Measurements from ENCODE around the gene ADARB1. TPM values are rescaled to one million over a fixed set of nuclear protein-coding genes. Genes with fewer than 3 reads are reported as not detected.

ADARB1 gene
- total RNA-seq, 1 experiment from 2014 or later, result 8.3 TPM

- in situ Hi-C loops (cut with HindIII; ENCODE audit: low pct_unique_long_range_greater_than_20kb, low sequenced_read_pairs), result no loop called here
- DNase-seq (ENCODE audit: low read depth, low spot score), result no peak
These were observed 153.4 kb downstream of the ADARB1 start for GRCh38 chr21:45227735-45228134.

- in situ Hi-C loops (cut with HindIII; ENCODE audit: low pct_unique_long_range_greater_than_20kb, low sequenced_read_pairs), result no loop called here
- DNase-seq (ENCODE audit: low read depth, low spot score), result peak; percentile 43
These were observed 153.8 kb downstream of the ADARB1 start for GRCh38 chr21:45228171-45228641.

- in situ Hi-C loops (cut with HindIII; ENCODE audit: low pct_unique_long_range_greater_than_20kb, low sequenced_read_pairs), result no loop called here
- no peak for DNase-seq (ENCODE audit: low read depth, low spot score)
These were observed 154.4 kb downstream of the ADARB1 start for GRCh38 chr21:45228656-45229240.

GRCh38 chr21:45231705-45232104, 157.3 kb downstream of the ADARB1 start:
- in situ Hi-C loops (cut with HindIII; ENCODE audit: low pct_unique_long_range_greater_than_20kb, low sequenced_read_pairs), result no loop called here

GRCh38 chr21:45234127-45234526, 159.7 kb downstream of the ADARB1 start:
- DNase-seq (ENCODE audit: low read depth, low spot score), result no peak
- in situ Hi-C loops (cut with HindIII; ENCODE audit: low pct_unique_long_range_greater_than_20kb, low sequenced_read_pairs), result no loop called here

More at GRCh38 chr21:45231705-45232104, 157.3 kb downstream of the ADARB1 start:
- no peak for DNase-seq (ENCODE audit: low read depth, low spot score)

GRCh38 chr21:45234965-45235364, 160.6 kb downstream of the ADARB1 start:
- DNase-seq (ENCODE audit: low read depth, low spot score), result no peak
- in situ Hi-C loops (cut with HindIII; ENCODE audit: low pct_unique_long_range_greater_than_20kb, low sequenced_read_pairs), result no loop called here

- in situ Hi-C loops (cut with HindIII; ENCODE audit: low pct_unique_long_range_greater_than_20kb, low sequenced_read_pairs), result no loop called here
- no peak for DNase-seq (ENCODE audit: low read depth, low spot score)
These were observed 161.1 kb downstream of the ADARB1 start for GRCh38 chr21:45235488-45235887.

- DNase-seq (ENCODE audit: low read depth, low spot score), result no peak
- in situ Hi-C loops (cut with HindIII; ENCODE audit: low pct_unique_long_range_greater_than_20kb, low sequenced_read_pairs), result no loop called here
These were observed 162.1 kb downstream of the ADARB1 start for GRCh38 chr21:45236481-45236880.

GRCh38 chr21:45237401-45237800, 163.0 kb downstream of the ADARB1 start:
- DNase-seq (ENCODE audit: low read depth, low spot score), result no peak
- in situ Hi-C loops (cut with HindIII; ENCODE audit: low pct_unique_long_range_greater_than_20kb, low sequenced_read_pairs), result no loop called here

- in situ Hi-C loops (cut with HindIII; ENCODE audit: low pct_unique_long_range_greater_than_20kb, low sequenced_read_pairs), result no loop called here
- no peak for DNase-seq (ENCODE audit: low read depth, low spot score)
These were observed 167.0 kb downstream of the ADARB1 start for GRCh38 chr21:45241357-45241756.

GRCh38 chr21:45243603-45244002, 169.2 kb downstream of the ADARB1 start:
- no peak for DNase-seq (ENCODE audit: low read depth, low spot score)
- in situ Hi-C loops (cut with HindIII; ENCODE audit: low pct_unique_long_range_greater_than_20kb, low sequenced_read_pairs), result no loop called here

- DNase-seq (ENCODE audit: low read depth, low spot score), result no peak
- in situ Hi-C loops (cut with HindIII; ENCODE audit: low pct_unique_long_range_greater_than_20kb, low sequenced_read_pairs), result no loop called here
These were observed 170.5 kb downstream of the ADARB1 start for GRCh38 chr21:45244799-45245340.

GRCh38 chr21:45246386-45247320, 172.3 kb downstream of the ADARB1 start:
- in situ Hi-C loops (cut with HindIII; ENCODE audit: low pct_unique_long_range_greater_than_20kb, low sequenced_read_pairs), result no loop called here
- no peak for DNase-seq (ENCODE audit: low read depth, low spot score)

- in situ Hi-C loops (cut with HindIII; ENCODE audit: low pct_unique_long_range_greater_than_20kb, low sequenced_read_pairs), result no loop called here
These were observed 174.0 kb downstream of the ADARB1 start for GRCh38 chr21:45248301-45248892.

GRCh38 chr21:45248893-45249381, 174.6 kb downstream of the ADARB1 start:
- in situ Hi-C loops (cut with HindIII; ENCODE audit: low pct_unique_long_range_greater_than_20kb, low sequenced_read_pairs), result no loop called here
- no peak for DNase-seq (ENCODE audit: low read depth, low spot score)

More at GRCh38 chr21:45248301-45248892, 174.0 kb downstream of the ADARB1 start:
- DNase-seq (ENCODE audit: low read depth, low spot score), result no peak

GRCh38 chr21:45249626-45250025, 175.2 kb downstream of the ADARB1 start:
- DNase-seq (ENCODE audit: low read depth, low spot score), result no peak
- in situ Hi-C loops (cut with HindIII; ENCODE audit: low pct_unique_long_range_greater_than_20kb, low sequenced_read_pairs), result no loop called here

GRCh38 chr21:45250272-45250671, 175.9 kb downstream of the ADARB1 start:
- in situ Hi-C loops (cut with HindIII; ENCODE audit: low pct_unique_long_range_greater_than_20kb, low sequenced_read_pairs), result no loop called here
- no peak for DNase-seq (ENCODE audit: low read depth, low spot score)

All from SK-MEL-5 (cell line).